MM.1S (cell line): ENCODE results near the gene FOXA3.

ENCODE experiments used
- CTCF ChIP-seq: fragments of 300-600 bp; sonication (generic); IDR thresholded peaks from 2 replicates; pipeline ENCODE4 v1.5.1; 2016; ENCODE audit warnings: antibody characterized with exemption, low read length, mixed read lengths
- EZH2 ChIP-seq: fragments of 300-600 bp; sonication (generic); optimal IDR thresholded peaks from 2 replicates; pipeline ENCODE3; 2017; ENCODE audit warnings: low read depth, mild to moderate bottlenecking, antibody characterized with exemption, low read length, mixed read lengths
- EZH2phosphoT487 ChIP-seq: fragments of 300-600 bp; sonication (generic); IDR thresholded peaks from 2 replicates; pipeline ENCODE4 v1.6.1; 2018; ENCODE audit warnings: antibody characterized with exemption, low read length

DNA sequence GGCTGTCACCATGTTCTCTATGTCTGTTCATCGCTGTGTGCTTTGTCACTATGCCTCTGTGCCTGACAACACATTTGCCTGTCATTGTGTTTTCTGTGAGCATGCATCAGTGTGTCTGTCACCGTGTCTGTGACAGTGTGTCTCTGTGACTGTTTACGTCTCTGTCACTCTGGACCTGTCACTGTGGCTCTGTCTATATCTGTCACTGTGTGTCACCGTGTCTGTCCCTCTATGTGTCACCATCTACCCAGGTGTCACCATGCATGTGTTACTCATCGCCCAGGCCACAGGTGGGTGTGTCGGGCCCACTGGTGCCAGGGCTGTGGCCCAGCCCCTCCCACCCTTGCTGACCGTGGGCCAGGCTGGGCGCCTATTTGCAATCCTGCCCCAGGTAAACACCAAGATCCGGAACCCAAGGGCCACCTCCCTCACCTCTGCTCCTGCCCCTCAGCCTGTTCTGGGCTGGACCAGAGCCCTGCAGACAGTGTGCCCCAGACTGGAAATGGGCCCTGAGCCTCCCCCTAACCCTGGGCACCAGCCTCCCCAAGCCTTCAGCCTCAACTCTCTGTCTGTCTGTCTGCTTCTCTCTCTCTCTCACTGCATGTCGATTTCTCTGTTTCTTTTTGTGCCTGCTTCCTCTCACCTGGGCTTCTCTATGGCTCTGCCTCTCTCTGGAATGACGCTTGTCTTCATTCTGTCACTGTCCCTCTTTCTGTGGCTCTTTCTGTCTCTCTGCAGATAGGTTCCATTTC is 14.1 kb downstream of the FOXA3 start:
- TF ChIP-seq CTCF (no peak), EZH2 (no peak), EZH2phosphoT487 (no peak)
